Karpas-422 (cell line): ENCODE data around the gene C12orf76. TPM values are rescaled to one million over a fixed set of nuclear protein-coding genes. Genes with fewer than 3 reads are reported as not detected.
"Not testable (repeated sequence)": the region's sequence is repeated elsewhere in the genome, so short reads cannot be mapped to it uniquely, and the experiment has no call there.

Source experiments
- DNase-seq: peaks from one replicate; pipeline ENCODE4 v3.0.0-alpha.2; 2015
- H2AFZ ChIP-seq: fragments of 200-600 bp; sonication (generic); 2 replicates; pipeline ENCODE4 v1.6.1; 2014; ENCODE audit warnings: antibody characterized with exemption, low read length, mixed read lengths
- H3K27ac ChIP-seq: fragments of 200-600 bp; sonication (generic); 2 replicates; pipeline ENCODE4 v1.5.1; 2014; ENCODE audit warnings: mild to moderate bottlenecking, low read length, moderate library complexity
- H3K27me3 ChIP-seq: fragments of 200-600 bp; sonication (generic); 2 replicates; pipeline ENCODE4 v1.6.1; 2014; ENCODE audit warnings: low read length, mixed read lengths
- H3K36me3 ChIP-seq: fragments of 200-600 bp; sonication (generic); 2 replicates; pipeline ENCODE4 v1.6.1; 2014; ENCODE audit warnings: low read length, mixed read lengths; ENCODE audit not compliant: insufficient read depth
- H3K4me1 ChIP-seq: fragments of 200-600 bp; sonication (generic); 2 replicates; pipeline ENCODE4 v1.6.1; 2014; ENCODE audit warnings: mild to moderate bottlenecking, low read length, mixed read lengths
- H3K4me2 ChIP-seq: fragments of 200-600 bp; sonication (generic); 2 replicates; pipeline ENCODE4 v1.6.1; 2014; ENCODE audit warnings: low read length, low read depth, mild to moderate bottlenecking; ENCODE audit not compliant: poor library complexity, severe bottlenecking
- H3K4me3 ChIP-seq: fragments of 200-600 bp; sonication (generic); 2 replicates; pipeline ENCODE4 v1.5.1; 2014; ENCODE audit warnings: mild to moderate bottlenecking, antibody characterized with exemption, low read length, mixed read lengths
- H3K79me2 ChIP-seq: fragments of 200-600 bp; sonication (generic); 2 replicates; pipeline ENCODE4 v1.6.1; 2014; ENCODE audit warnings: mild to moderate bottlenecking, low read length, mixed read lengths
- H3K9ac ChIP-seq: fragments of 200-600 bp; sonication (generic); 2 replicates; pipeline ENCODE4 v1.6.0; 2014; ENCODE audit warnings: low read length
- H3K9me2 ChIP-seq: fragments of 200-600 bp; sonication (generic), shearing (Covaris generic); replicated peaks from 2 replicates; pipeline ENCODE4 v1.6.0; 2014; ENCODE audit warnings: mild to moderate bottlenecking, low read length, moderate library complexity; ENCODE audit not compliant: insufficient read depth
- H3K9me3 ChIP-seq: fragments of 300-700, 200-600 bp; sonication (generic); 2 replicates; pipeline ENCODE4 v1.6.1; 2014; ENCODE audit warnings: low read length, mixed read lengths
- H4K20me1 ChIP-seq: fragments of 200-600 bp; sonication (generic); 2 replicates; pipeline ENCODE4 v1.6.1; 2014; ENCODE audit warnings: mild to moderate bottlenecking, antibody characterized with exemption, low read length, low read depth; ENCODE audit not compliant: insufficient read depth
- total RNA-seq: library from RNA; depleted of rRNA; stranded (reverse); fragments of >200 nt; shearing (Covaris generic); gene quantifications from 2 replicates; pipeline ENCODE4 v1.2.3, GENCODE V29; 2014; ENCODE audit warnings: low replicate concordance

C12orf76 gene
- total RNA-seq, 1 experiment from 2014 or later, result 24.6 TPM

GRCh38 chr12:110023059-110023980 is 25.0 kb downstream of the C12orf76 start:
- H3K27me3 ChIP-seq, result no peaks in the 10 kb centered on the region
- no peak overlapping the region for H2AFZ ChIP-seq
- H3K9me3 ChIP-seq, result no peaks in the 10 kb centered on the region
- H3K9ac ChIP-seq, result peak overlapping the region; percentile 7; the same call in 1 of the 2 replicates
- H3K4me1 ChIP-seq, result peaks cover 40% of the 10 kb centered on the region
- peak overlapping the region; percentile 46 for H3K4me2 ChIP-seq
- no peaks in the 10 kb centered on the region for H4K20me1 ChIP-seq
- no peaks in the 10 kb centered on the region for H3K9me2 ChIP-seq
- peaks cover 54% of the 10 kb centered on the region for H3K79me2 ChIP-seq
- no peak for DNase-seq
- H3K4me3 ChIP-seq, result no peak overlapping the region
- peak overlapping the region; percentile 71 for H3K27ac ChIP-seq
- peaks cover 56% of the 10 kb centered on the region for H3K36me3 ChIP-seq

DNA sequence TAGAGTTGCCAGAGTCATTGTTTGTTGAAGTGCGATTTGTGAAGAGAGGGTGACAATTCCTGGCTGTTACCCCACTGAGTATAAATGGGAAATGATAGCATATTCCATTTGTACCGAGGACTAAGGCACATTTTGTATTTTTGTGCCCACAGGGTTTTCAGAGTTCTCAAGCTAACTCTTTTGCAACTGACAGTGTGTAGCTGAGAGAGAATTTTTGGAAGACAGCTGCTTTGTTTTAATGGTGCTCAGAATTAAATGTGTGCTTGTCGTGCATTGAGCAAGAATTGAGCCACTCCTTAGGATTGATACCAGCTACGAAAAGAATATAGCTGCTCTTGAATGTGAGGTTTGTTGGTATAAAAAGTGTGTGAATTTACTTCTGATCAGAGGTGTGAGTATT is 27.4 kb downstream of the C12orf76 start:
- H3K36me3 ChIP-seq, result peaks cover 59% of the 10 kb centered on the region
- peaks cover 43% of the 10 kb centered on the region for H3K4me1 ChIP-seq
- H3K79me2 ChIP-seq, result peaks cover 70% of the 10 kb centered on the region
- no peaks in the 10 kb centered on the region for H4K20me1 ChIP-seq
- no peak overlapping the region for H3K4me2 ChIP-seq
- H3K27ac ChIP-seq, result no peak overlapping the region
- no peaks in the 10 kb centered on the region for H3K9me2 ChIP-seq
- no peaks in the 10 kb centered on the region for H3K27me3 ChIP-seq
- H3K9me3 ChIP-seq, result no peaks in the 10 kb centered on the region
- no peak overlapping the region for H3K4me3 ChIP-seq
- no peak overlapping the region for H3K9ac ChIP-seq
- no peak for DNase-seq
- no peak overlapping the region for H2AFZ ChIP-seq

DNA sequence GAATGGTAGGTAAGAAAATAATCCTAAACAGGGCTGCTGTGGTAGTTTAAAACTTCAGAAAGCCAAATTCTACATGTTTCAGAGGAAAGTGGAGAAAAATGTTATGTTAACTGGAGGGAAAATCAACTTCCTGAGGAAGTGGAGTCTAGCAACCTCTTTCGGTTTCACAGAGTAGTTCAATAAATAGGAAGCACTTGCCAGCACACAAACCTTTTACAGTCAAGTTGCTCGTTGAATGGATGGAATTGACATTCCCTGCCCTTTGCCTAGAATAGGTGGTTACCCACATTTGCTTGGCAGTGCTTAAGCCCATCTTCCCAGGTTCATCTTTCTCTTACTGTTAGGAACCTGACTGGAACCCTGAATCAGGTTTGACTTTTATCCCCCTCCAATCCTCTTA is 33.2 kb downstream of the C12orf76 start:
- Histone ChIP-seq H3K27me3 (no peaks in the 10 kb centered on the region), H4K20me1 (no peaks in the 10 kb centered on the region), H3K79me2 (peaks cover 75% of the 10 kb centered on the region), H3K4me1 (peaks cover 51% of the 10 kb centered on the region), H3K9ac (no peak overlapping the region; the same call in 1 of the 2 replicates), H2AFZ (no peak overlapping the region), H3K9me3 (no peaks in the 10 kb centered on the region), H3K4me3 (no peak overlapping the region), H3K27ac (peak overlapping the region; percentile 16; the same call in 1 of the 2 replicates), H3K4me2 (no peak overlapping the region), H3K9me2 (no peaks in the 10 kb centered on the region), H3K36me3 (peaks cover 50% of the 10 kb centered on the region)
- DNase-seq, result peak; percentile 65

- Histone ChIP-seq H3K36me3 (peaks cover 26% of the 10 kb centered on the region), H3K9ac (peak overlapping the region; percentile 63; the same call in 1 of the 2 replicates), H3K4me1 (peaks cover 61% of the 10 kb centered on the region), H3K4me3 (no peak overlapping the region), H3K9me3 (no peaks in the 10 kb centered on the region), H3K27ac (peak overlapping the region; percentile 90), H3K27me3 (no peaks in the 10 kb centered on the region), H3K9me2 (no peaks in the 10 kb centered on the region), H3K79me2 (peaks cover 74% of the 10 kb centered on the region), H3K4me2 (peak overlapping the region; percentile 78), H4K20me1 (no peaks in the 10 kb centered on the region), H2AFZ (no peak overlapping the region)
- DNase-seq, result no peak
Measured at GRCh38 chr12:110012659-110013058, 35.7 kb downstream of the C12orf76 start.

- Histone ChIP-seq H3K36me3 (peaks cover 21% of the 10 kb centered on the region), H3K4me3 (peak overlapping the region; percentile 64), H3K79me2 (peaks cover 75% of the 10 kb centered on the region), H2AFZ (no peak overlapping the region), H4K20me1 (no peaks in the 10 kb centered on the region), H3K9me3 (no peaks in the 10 kb centered on the region), H3K27me3 (no peaks in the 10 kb centered on the region), H3K4me2 (peak overlapping the region; percentile 78), H3K9me2 (no peaks in the 10 kb centered on the region), H3K27ac (peak overlapping the region; percentile 90), H3K4me1 (peaks cover 62% of the 10 kb centered on the region), H3K9ac (peak overlapping the region; percentile 63)
- peak; percentile 89 for DNase-seq
Measured at GRCh38 chr12:110012137-110012536, 36.2 kb downstream of the C12orf76 start.

GRCh38 chr12:110010853-110011723 is 37.2 kb downstream of the C12orf76 start:
- Histone ChIP-seq H3K9me2 (no peaks in the 10 kb centered on the region), H3K27ac (peak overlapping the region; percentile 90), H3K4me1 (peaks cover 69% of the 10 kb centered on the region), H4K20me1 (no peaks in the 10 kb centered on the region), H2AFZ (no peak overlapping the region), H3K9ac (peak overlapping the region; percentile 63), H3K4me2 (peak overlapping the region; percentile 78), H3K36me3 (peaks cover 20% of the 10 kb centered on the region), H3K27me3 (no peaks in the 10 kb centered on the region), H3K4me3 (peak overlapping the region; percentile 64), H3K79me2 (peaks cover 80% of the 10 kb centered on the region), H3K9me3 (no peaks in the 10 kb centered on the region)
- peak; percentile 84 for DNase-seq

DNA sequence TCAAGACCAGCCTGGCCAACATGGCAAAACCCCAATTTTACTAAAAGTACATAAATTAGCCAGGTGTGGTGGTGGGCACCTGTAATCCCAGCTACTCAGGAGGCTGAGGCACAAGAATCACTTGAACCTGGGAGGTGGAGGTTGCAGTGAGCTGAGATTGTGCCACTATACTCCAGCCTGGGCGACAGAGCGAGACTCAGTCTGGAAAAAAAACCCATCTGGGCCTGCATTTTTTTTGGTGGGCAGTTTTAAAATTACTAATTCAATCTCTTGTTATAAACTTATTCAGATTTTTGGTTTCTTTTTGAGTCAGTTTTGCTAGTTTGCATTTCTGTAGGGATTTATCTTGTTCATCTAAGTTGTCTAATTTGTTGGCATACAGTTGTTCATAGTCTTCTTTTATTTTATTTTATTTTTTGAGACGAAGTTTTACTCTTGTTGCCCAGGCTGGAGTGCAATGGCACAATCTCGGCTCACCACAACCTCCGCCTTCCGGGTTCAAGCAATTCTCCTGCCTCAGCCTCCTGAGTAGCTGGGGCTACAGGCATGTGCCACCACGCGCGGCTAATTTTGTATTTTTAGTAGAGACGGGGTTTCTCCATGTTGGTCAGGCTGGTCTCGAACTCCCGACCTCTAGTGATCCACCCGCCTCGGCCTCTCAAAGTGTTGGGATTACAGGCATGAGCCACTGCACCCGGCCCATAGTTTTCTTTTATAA is 39.5 kb downstream of the C12orf76 start:
- H3K4me2 ChIP-seq, result peak overlapping the region; percentile 78
- not testable (repeated sequence) for H2AFZ ChIP-seq, DNase-seq, H3K9ac ChIP-seq, H3K9me2 ChIP-seq, H4K20me1 ChIP-seq, H3K27me3 ChIP-seq, H3K4me3 ChIP-seq, H3K9me3 ChIP-seq
- peaks cover 16% of the 10 kb centered on the region for H3K36me3 ChIP-seq
- peak overlapping the region; percentile 51 for H3K27ac ChIP-seq
- peaks cover 81% of the 10 kb centered on the region for H3K4me1 ChIP-seq
- peaks cover 95% of the 10 kb centered on the region for H3K79me2 ChIP-seq
